ENCODE data around the gene DNAAF5.

- TF ChIP-seq CTCF (IDR thresholded peaks at IDR 0.05) (no peak), POLR2A (IDR thresholded peaks at IDR 0.05) (no peak), EP300 (IDR thresholded peaks at IDR 0.05) (no peak), POLR2AphosphoS5 (IDR thresholded peaks at IDR 0.05) (no peak)
These were observed 8.3 kb downstream of the DNAAF5 start for GRCh38 chr7:734808-735207.

Data from suprapubic skin (tissue), 4 donors.